Astrocyte (in vitro differentiated cells and primary cell): ENCODE data around the gene RNF43. TPM values are rescaled to one million over a fixed set of nuclear protein-coding genes. Genes with fewer than 3 reads are reported as not detected.

ENCODE experiments used
- DNase-seq: peaks from one replicate; pipeline ENCODE4 v3.0.0-alpha.2; 2010; ENCODE audit warnings: low read depth
- FAIRE-seq: peaks from 2 replicates; lab custom pipeline; 2011; peaks lifted over from hg19 to GRCh38; lab: Jason Lieb, UNC
- H2AFZ ChIP-seq: 2 replicates; pipeline ENCODE4 v1.6.0; 2012; ENCODE audit warnings: low read depth, low read length, inconsistent platforms
- H3K27ac ChIP-seq: 2 replicates; pipeline ENCODE4 v1.5.1; 2011; ENCODE audit warnings: low read depth, low read length, inconsistent platforms
- H3K27me3 ChIP-seq: 2 replicates; pipeline ENCODE4 v1.6.0; 2011; ENCODE audit warnings: low read length, inconsistent platforms; ENCODE audit not compliant: insufficient read depth
- H3K36me3 ChIP-seq: 2 replicates; pipeline ENCODE4 v1.5.1; 2011; ENCODE audit warnings: low read length, inconsistent platforms; ENCODE audit not compliant: insufficient read depth
- H3K4me1 ChIP-seq: 2 replicates; pipeline ENCODE4 v1.5.1; 2011; ENCODE audit warnings: low read length, inconsistent platforms; ENCODE audit not compliant: insufficient read depth
- H3K4me2 ChIP-seq: 2 replicates; pipeline ENCODE4 v1.6.0; 2012; ENCODE audit warnings: low read length, inconsistent platforms
- H3K4me3 ChIP-seq: 2 replicates; pipeline ENCODE4 v1.5.1; 2011; ENCODE audit warnings: low read depth, mild to moderate bottlenecking, low read length, inconsistent platforms; ENCODE audit not compliant: insufficient read depth
- H3K79me2 ChIP-seq: 2 replicates; pipeline ENCODE4 v1.6.0; 2012; ENCODE audit warnings: mild to moderate bottlenecking, low read length, inconsistent platforms; ENCODE audit not compliant: insufficient read depth
- H3K9ac ChIP-seq: 2 replicates; pipeline ENCODE4 v1.6.0; 2012; ENCODE audit warnings: mild to moderate bottlenecking, low read length, inconsistent platforms
- H3K9me3 ChIP-seq: 2 replicates; pipeline ENCODE4 v1.5.1; 2012; ENCODE audit warnings: low read depth, mild to moderate bottlenecking, low read length, inconsistent platforms; ENCODE audit not compliant: insufficient read depth
- H4K20me1 ChIP-seq: 2 replicates; pipeline ENCODE4 v1.6.0; 2012; ENCODE audit warnings: low read length, inconsistent platforms; ENCODE audit not compliant: insufficient read depth
- H3K27ac Mint-ChIP-seq: one replicate; pipeline ENCODE4 v1.8.0; 2021; ENCODE audit warnings: mild to moderate bottlenecking, mixed read lengths; ENCODE audit not compliant: unreplicated experiment
- H3K27me3 Mint-ChIP-seq: one replicate; pipeline ENCODE4 v1.8.0; 2021; ENCODE audit warnings: low read depth, mixed read lengths; ENCODE audit not compliant: unreplicated experiment
- H3K36me3 Mint-ChIP-seq: one replicate; pipeline ENCODE4 v1.8.0; 2021; ENCODE audit warnings: low read depth, mixed read lengths; ENCODE audit not compliant: unreplicated experiment
- H3K4me1 Mint-ChIP-seq: one replicate; pipeline ENCODE4 v1.8.0; 2021; ENCODE audit warnings: low read depth, mixed read lengths; ENCODE audit not compliant: unreplicated experiment
- H3K4me3 Mint-ChIP-seq: one replicate; pipeline ENCODE4 v1.8.0; 2021; ENCODE audit warnings: mild to moderate bottlenecking, moderate library complexity, mixed read lengths; ENCODE audit not compliant: unreplicated experiment
- H3K9me3 Mint-ChIP-seq: one replicate; pipeline ENCODE4 v1.8.0; 2021; ENCODE audit warnings: mild to moderate bottlenecking, mixed read lengths; ENCODE audit not compliant: unreplicated experiment
- EZH2 ChIP-seq: IDR thresholded peaks from 2 replicates; pipeline ENCODE4 v1.6.1; 2012; ENCODE audit warnings: mild to moderate bottlenecking, low read length, inconsistent platforms; ENCODE audit not compliant: insufficient read depth
- total RNA-seq: library from RNA; stranded (reverse); gene quantifications from 2 replicates; pipeline ENCODE4 v1.2.1, GENCODE V29; 2021
- TF ChIP-seq, protein P1 (sequence below): IDR thresholded peaks from 2 replicates; pipeline ENCODE4 v1.5.1; 2011; ENCODE audit warnings: low read depth, mild to moderate bottlenecking, inconsistent platforms, low read length, moderate library complexity; ENCODE audit not compliant: insufficient read depth

The RNF43 gene
- total RNA-seq, 1 donor from 2014 or later, result 1.2 TPM

DNA sequence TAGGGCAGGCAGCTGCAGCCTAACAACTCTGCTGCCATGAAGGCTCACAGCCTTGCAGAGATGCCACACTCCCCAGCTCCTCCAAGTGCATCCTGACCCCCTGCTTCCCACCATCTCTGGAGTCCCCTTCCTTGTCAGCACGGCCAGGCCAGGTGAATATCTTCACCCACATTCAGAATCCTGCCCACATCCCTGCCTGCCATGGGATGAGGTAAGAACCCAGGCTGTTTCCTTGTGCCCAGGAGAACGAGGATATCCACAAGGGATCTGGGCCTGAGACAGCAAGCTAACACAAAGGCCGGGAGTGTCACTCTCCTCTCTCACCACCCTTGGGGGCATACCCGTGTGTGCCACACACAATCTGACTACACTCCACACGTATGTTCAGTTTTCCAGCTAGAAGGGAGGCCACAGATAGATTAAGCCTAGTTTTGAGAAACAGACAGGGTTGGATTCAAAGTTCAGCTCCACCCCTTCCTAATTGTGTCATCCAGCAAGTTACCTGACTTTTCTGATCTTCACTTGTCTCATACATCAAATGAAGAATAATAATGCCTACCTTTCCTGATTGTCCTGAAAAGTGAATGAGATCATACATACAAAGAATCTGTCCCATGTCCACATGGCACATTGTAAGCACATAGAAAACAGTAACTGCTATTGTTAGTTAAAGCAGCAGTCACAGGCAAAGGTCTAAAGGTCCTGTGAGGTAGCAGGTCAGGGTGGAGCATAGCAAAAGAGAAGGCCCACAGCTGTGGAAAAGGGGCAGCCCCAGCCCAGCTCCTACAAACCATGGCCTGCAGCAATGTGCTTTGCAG lies 47.9 kb downstream of the RNF43 start:
- no peaks in the 10 kb centered on the region for H3K9me3 ChIP-seq
- H3K79me2 ChIP-seq, result no peaks in the 10 kb centered on the region
- H2AFZ ChIP-seq, result no peak overlapping the region
- Mint-ChIP-seq H3K4me1 (peaks cover 9% of the 10 kb centered on the region), H3K36me3 (no peaks in the 10 kb centered on the region), H3K27me3 (peaks cover 4% of the 10 kb centered on the region), H3K27ac (no peak overlapping the region), H3K9me3 (no peaks in the 10 kb centered on the region), H3K4me3 (no peak overlapping the region)
- no peaks in the 10 kb centered on the region for H4K20me1 ChIP-seq
- H3K36me3 ChIP-seq, result no peaks in the 10 kb centered on the region
- no peak overlapping the region for H3K9ac ChIP-seq
- no peaks in the 10 kb centered on the region for H3K4me1 ChIP-seq
- no peak for FAIRE-seq
- TF ChIP-seq, protein P1, sequence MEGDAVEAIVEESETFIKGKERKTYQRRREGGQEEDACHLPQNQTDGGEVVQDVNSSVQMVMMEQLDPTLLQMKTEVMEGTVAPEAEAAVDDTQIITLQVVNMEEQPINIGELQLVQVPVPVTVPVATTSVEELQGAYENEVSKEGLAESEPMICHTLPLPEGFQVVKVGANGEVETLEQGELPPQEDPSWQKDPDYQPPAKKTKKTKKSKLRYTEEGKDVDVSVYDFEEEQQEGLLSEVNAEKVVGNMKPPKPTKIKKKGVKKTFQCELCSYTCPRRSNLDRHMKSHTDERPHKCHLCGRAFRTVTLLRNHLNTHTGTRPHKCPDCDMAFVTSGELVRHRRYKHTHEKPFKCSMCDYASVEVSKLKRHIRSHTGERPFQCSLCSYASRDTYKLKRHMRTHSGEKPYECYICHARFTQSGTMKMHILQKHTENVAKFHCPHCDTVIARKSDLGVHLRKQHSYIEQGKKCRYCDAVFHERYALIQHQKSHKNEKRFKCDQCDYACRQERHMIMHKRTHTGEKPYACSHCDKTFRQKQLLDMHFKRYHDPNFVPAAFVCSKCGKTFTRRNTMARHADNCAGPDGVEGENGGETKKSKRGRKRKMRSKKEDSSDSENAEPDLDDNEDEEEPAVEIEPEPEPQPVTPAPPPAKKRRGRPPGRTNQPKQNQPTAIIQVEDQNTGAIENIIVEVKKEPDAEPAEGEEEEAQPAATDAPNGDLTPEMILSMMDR, result no peak
- TF ChIP-seq EZH2, result no peak
- H3K27ac ChIP-seq, result no peak overlapping the region
- H3K27me3 ChIP-seq, result no peaks in the 10 kb centered on the region
- H3K4me2 ChIP-seq, result no peak overlapping the region
- H3K4me3 ChIP-seq, result no peak overlapping the region
- DNase-seq, result no peak

DNA sequence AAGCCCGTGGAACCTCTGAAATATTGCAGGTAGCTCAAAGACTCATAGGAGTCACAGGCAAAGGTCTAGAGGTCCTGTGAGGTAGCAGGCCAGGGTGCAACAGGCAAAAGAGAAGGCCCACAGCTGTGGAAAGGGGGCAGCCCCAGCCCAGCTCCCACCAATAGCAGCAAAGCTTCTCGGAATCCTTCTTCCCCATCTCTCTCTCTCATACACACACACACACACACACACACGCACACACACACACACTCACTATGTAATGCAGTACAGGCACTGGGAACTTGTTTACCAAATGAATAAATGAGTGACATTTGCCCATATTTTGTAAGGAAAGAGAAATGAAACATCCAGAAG lies 48.5 kb downstream of the RNF43 start:
- Mint-ChIP-seq H3K27ac (no peak overlapping the region), H3K27me3 (peaks cover 4% of the 10 kb centered on the region), H3K36me3 (no peaks in the 10 kb centered on the region), H3K4me3 (no peak overlapping the region), H3K9me3 (no peaks in the 10 kb centered on the region), H3K4me1 (peaks cover 11% of the 10 kb centered on the region)
- FAIRE-seq (no peak), DNase-seq (no peak)
- H3K9ac ChIP-seq, result no peak overlapping the region
- H3K4me2 ChIP-seq, result no peak overlapping the region
- no peak overlapping the region for H3K27ac ChIP-seq
- H2AFZ ChIP-seq, result no peak overlapping the region
- no peaks in the 10 kb centered on the region for H4K20me1 ChIP-seq
- peaks cover 4% of the 10 kb centered on the region for H3K27me3 ChIP-seq
- no peaks in the 10 kb centered on the region for H3K36me3 ChIP-seq
- H3K79me2 ChIP-seq, result no peaks in the 10 kb centered on the region
- no peaks in the 10 kb centered on the region for H3K4me1 ChIP-seq
- H3K4me3 ChIP-seq, result no peak overlapping the region
- H3K9me3 ChIP-seq, result no peaks in the 10 kb centered on the region
- TF ChIP-seq, protein P1, result no peak
- TF ChIP-seq EZH2, result no peak

Other genes with a start within 250 kb of the RNF43 start
- gene EPX, start 224.8 kb downstream of the RNF43 start, total RNA-seq, result not detected in 2 replicates
- 12.0 and 12.7 TPM in 2 replicates for gene MKS1, start 198.3 kb downstream of the RNF43 start, total RNA-seq
- gene LPO, start 178.9 kb downstream of the RNF43 start, total RNA-seq, result not detected in 2 replicates
- not detected in 2 replicates for gene MPO, start 136.6 kb downstream of the RNF43 start, total RNA-seq
- 0.60 and 0.79 TPM in 2 replicates for gene TSPOAP1, start 88.7 kb downstream of the RNF43 start, total RNA-seq
- gene SUPT4H1, start 65.3 kb downstream of the RNF43 start, total RNA-seq, result 97.1 and 108 TPM in 2 replicates
- gene HSF5, start 70.9 kb upstream of the RNF43 start, total RNA-seq, result not detected in 2 replicates
- gene MTMR4, start 97.1 kb upstream of the RNF43 start, total RNA-seq, result 13.9 and 17.6 TPM in 2 replicates